Measurements from ENCODE around the gene FAM98A. TPM values are rescaled to one million over a fixed set of nuclear protein-coding genes. Genes with fewer than 3 reads are reported as not detected.

Gene FAM98A
- total and polyA plus RNA-seq, 8 donors, result 28.5 to 51.4 (median 33.8) TPM

DNA sequence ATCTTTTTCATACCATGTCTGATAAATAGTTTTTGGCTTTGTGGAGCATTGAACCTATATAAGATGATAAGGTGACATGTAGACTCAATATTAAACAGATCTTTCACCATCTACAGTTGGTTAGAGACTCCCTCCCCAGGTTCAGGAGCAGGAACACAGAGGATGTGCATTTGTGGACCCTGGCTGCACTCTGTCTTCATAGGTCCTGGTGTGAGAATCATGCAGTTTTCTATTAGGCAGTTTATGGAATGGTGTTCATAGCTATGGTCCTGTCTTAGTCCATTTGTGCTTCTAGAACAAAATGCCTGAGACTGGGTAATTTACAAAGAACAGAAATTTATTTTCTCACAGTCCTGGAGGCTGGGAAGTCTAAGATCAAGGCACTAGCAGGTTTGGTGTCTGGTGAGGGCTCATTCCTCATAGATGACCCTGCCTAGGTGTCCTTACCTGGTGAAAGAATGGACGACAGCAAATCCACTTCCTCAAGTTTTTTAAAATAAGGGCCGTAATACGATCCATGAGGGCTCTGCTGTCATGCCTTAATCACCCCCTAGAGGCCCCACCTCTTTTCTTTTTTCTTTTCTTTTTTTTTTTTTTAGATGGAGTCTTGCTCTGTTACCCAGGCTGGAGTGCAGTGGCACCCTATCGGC, 35.3 kb upstream of the FAM98A start:
- TF ChIP-seq, protein P1, sequence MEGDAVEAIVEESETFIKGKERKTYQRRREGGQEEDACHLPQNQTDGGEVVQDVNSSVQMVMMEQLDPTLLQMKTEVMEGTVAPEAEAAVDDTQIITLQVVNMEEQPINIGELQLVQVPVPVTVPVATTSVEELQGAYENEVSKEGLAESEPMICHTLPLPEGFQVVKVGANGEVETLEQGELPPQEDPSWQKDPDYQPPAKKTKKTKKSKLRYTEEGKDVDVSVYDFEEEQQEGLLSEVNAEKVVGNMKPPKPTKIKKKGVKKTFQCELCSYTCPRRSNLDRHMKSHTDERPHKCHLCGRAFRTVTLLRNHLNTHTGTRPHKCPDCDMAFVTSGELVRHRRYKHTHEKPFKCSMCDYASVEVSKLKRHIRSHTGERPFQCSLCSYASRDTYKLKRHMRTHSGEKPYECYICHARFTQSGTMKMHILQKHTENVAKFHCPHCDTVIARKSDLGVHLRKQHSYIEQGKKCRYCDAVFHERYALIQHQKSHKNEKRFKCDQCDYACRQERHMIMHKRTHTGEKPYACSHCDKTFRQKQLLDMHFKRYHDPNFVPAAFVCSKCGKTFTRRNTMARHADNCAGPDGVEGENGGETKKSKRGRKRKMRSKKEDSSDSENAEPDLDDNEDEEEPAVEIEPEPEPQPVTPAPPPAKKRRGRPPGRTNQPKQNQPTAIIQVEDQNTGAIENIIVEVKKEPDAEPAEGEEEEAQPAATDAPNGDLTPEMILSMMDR (IDR thresholded peaks at IDR 0.05), result no peak
- H3K9me3 ChIP-seq, result peaks cover 0 to 2% of the 10 kb centered on the region in 2 donors
- no peaks in the 10 kb centered on the region for H3K27me3 ChIP-seq
- ATAC-seq (no peak), DNase-seq (no peak)
- no peaks in the 10 kb centered on the region for H3K36me3 ChIP-seq
- no peaks in the 10 kb centered on the region for H3K4me1 ChIP-seq
- intact Hi-C loops (cut with DNase I), result no loop called here
- no peak overlapping the region for H3K4me3 ChIP-seq
- no peak overlapping the region for H3K27ac ChIP-seq

DNA sequence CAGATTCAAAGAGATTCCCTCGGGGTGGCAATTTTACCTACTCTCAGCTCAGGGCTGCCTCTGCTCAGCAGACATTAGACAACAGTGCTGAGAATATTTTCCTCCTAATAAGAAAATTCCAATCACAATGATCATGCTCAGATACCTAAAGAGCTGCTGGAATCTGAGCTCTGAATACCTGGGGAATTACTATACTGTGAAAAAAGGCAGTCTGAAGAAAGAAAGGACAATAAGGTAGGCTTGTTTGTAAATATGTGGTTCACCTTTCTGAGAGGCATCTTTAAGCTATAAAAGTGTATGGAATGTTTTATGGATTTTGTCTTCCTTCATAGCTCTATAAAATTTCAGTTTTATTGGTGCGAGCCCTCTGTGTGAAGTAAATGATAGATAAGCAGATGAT, 34.2 kb upstream of the FAM98A start:
- intact Hi-C loops (cut with DNase I), result no loop called here
- ATAC-seq, result no peak

DNA sequence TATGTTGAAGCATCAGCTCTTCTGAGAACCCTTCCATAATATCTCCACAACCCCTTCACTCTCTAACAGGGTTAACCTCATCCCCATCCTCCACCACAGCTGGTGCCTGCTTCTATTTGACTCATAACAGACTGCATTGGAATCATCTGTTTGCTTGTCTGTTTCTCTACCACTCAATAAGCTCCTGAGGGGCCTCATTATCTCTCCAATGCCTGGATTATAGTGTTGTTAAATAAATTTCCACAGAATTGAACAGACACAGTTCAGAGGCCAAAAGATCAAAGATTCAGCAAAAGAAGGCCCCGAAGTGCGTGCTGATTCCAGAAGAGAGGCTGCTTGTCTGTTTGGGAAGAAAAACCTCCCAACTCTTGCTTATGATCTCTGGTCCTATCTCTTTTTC, 33.7 kb upstream of the FAM98A start:
- TF ChIP-seq, protein P1 (IDR thresholded peaks at IDR 0.05), result no peak
- ATAC-seq (no peak), DNase-seq (no peak)
- Histone ChIP-seq H3K4me3 (no peak overlapping the region), H3K9me3 (peaks cover 0 to 2% of the 10 kb centered on the region in 2 donors), H3K27ac (no peak overlapping the region), H3K4me1 (no peaks in the 10 kb centered on the region), H3K27me3 (no peaks in the 10 kb centered on the region), H3K36me3 (no peaks in the 10 kb centered on the region)
- intact Hi-C loops (cut with DNase I), result no loop called here

More for the DNA sequence above, 34.2 kb upstream of the FAM98A start:
- Histone ChIP-seq H3K4me1 (no peaks in the 10 kb centered on the region), H3K4me3 (no peak overlapping the region), H3K27me3 (no peaks in the 10 kb centered on the region), H3K36me3 (no peaks in the 10 kb centered on the region), H3K9me3 (peaks cover 0 to 2% of the 10 kb centered on the region in 2 donors), H3K27ac (no peak overlapping the region)
- no peak for DNase-seq
- TF ChIP-seq, protein P1 (IDR thresholded peaks at IDR 0.05), result no peak

DNA sequence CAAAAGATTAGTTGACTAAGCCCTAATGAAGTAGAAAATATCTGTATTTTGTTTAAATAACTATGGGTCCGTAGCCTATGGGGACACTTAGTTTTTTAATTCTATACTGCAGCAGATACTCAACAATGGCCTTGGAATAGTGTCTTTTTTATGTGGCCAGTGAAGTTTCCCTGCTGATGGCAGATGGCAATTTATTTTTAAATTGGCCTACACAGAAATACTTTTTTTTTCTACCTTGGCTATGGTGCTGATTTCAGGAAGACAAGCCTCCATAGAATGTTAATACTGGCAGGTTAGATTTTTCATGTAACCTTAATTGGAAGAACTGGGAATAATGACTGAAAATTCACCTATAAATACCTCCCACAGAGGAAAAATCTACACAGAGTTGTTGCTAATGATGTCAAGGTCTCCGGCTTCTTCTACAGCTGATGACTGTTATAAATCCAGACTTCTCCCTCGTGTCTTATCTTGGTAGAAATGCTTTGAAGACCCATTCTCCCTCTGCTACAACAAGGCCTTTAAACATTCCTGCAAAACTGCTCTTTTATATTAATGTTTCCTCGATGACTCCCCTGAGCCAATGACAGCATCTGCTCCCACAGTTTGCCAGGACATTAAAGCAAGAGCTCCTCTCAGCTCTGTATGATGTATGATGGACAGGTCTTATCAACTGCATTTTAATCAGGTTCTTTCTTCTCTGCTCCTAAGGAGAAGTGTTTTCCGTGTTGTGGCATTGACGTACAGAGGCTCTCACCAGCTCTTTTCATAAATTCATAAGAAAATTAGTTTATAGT, 29.1 kb upstream of the FAM98A start:
- Histone ChIP-seq H3K4me3 (no peak overlapping the region), H3K27ac (no peak overlapping the region), H3K27me3 (no peaks in the 10 kb centered on the region), H3K36me3 (no peaks in the 10 kb centered on the region), H3K4me1 (no peaks in the 10 kb centered on the region), H3K9me3 (peaks cover 0 to 2% of the 10 kb centered on the region in 2 donors)
- DNase-seq (no peak), ATAC-seq (no peak)
- TF ChIP-seq, protein P1 (IDR thresholded peaks at IDR 0.05), result no peak
- intact Hi-C loops (cut with DNase I), result no loop called here

DNA sequence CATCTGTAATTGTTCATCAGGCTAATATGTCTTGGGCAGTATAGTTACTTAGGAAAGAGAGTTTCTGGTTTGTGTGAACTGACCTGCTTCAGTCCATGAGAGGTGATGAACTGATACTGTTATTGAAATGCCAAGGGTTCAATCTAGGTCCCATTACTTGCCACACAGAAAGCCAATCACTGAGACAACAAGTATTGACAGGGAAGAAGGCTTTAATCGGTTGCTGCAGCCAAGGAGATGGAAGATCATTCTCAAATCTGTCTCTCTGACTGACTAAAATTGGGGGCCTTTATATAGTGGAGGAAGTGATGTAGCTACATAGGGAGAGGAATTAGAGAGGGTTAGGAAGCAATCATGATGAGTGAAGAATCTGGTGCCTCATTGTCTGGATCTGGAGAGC, 19.9 kb upstream of the FAM98A start:
- no peak for DNase-seq
- no peak overlapping the region for H3K4me3 ChIP-seq

More for the DNA sequence above, 19.9 kb upstream of the FAM98A start:
- Histone ChIP-seq H3K9me3 (peaks cover 0 to 43% of the 10 kb centered on the region in 2 donors), H3K36me3 (no peaks in the 10 kb centered on the region), H3K4me1 (no peaks in the 10 kb centered on the region), H3K27ac (no peak overlapping the region), H3K27me3 (no peaks in the 10 kb centered on the region)
- intact Hi-C loops (cut with DNase I), result no loop called here
- ATAC-seq, result no peak
- TF ChIP-seq, protein P1 (IDR thresholded peaks at IDR 0.05), result no peak
